Hippocampal formation (tissue), 2 donors: ENCODE results near the gene STK17B.
"Not testable (repeated sequence)": the region's sequence is repeated elsewhere in the genome, so short reads cannot be mapped to it uniquely, and the experiment has no call there.

ENCODE experiments used
- DNase-seq, 2 donors: peaks; one replicate each; lab custom pipeline; 2025; lab: John Stamatoyannopoulos, UW

STK17B gene

GRCh38 chr2:196171248-196171871 lies at the start of gene STK17B:
STK17B (minus strand) TSS chr2:196171578; CDS start chr2:196163383, 8,195 bp downstream.
- DNase-seq, result peak; percentile 80 to 85

DNA sequence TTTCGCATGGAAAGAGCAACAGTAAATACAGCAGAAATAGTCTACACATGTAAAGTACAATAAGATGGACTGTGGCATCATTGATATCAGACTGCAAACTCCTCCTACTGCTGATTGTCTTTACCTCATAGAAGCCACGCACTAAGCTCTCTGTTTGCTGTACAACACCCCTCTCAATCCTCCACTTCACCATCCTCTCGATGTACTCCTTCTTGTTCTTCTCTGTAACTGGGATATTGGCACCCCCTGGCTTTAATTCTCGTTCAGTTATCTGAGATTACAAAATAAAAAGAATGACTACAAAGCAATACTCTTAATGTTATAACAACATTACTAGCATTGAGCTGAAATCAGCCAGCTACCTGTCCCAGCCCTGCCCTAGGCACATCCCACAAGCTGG lies 49.3 kb upstream of the STK17B start:
- no peak for DNase-seq

- no peak for DNase-seq
Measured at GRCh38 chr2:196219671-196220070, 48.3 kb upstream of the STK17B start.

GRCh38 chr2:196218106-196218505 lies 46.7 kb upstream of the STK17B start:
- DNase-seq, result no peak

DNA sequence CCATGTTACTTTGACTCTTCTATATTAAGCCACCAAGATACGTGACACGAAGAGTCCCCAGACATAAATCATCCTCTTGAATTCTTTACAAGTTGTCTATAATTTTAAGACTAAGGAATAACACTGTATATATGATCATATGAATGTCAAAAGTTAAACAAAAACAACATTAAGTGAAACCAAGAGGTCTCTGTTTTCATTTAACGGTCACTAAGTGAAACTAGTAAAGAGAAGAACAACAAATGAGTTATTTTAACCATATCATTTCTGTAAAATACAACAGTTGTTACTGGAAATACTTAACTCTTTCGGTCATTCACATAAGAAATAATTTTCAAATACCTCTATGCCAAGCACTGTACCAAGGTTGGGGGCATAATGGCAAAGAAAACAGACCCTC lies 45.7 kb upstream of the STK17B start:
- DNase-seq, result no peak

DNA sequence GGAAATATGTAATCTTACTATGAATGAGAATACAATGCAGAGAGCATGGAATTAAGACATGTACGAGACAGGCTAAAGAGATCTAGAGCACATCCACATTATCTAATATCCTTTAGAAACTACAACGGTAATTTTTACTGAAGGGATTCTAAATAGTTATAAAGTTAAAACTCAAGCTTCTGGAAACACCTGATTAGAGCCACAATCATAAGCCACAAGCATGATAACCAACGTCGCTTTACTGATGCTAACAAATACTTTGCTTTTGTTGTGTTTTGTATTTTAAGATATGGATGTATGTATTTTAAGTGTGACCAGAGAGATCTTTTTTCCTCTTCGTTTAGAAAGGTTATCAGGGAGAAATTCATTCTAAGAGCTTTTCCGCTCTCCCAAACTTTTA lies 44.0 kb upstream of the STK17B start:
- no peak for DNase-seq

DNA sequence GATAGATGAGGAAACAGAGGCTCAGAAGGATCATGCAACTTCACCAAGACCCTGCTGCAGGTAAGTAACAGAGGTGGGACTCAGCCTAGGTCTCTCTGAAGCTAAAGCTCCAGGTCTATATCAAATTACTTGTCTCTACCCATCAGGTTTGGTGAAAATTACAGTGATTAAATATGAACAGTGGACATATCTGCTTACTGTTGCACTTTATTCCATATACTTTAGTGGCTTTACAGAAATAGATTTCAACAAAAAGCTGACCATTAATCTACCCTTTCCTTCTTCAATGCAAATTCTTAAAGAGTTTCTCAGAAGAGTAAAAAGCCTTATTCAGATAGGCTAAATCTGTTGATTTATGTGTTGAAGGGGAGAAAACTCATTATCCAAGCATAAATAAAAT lies 42.8 kb upstream of the STK17B start:
- no peak for DNase-seq

DNA sequence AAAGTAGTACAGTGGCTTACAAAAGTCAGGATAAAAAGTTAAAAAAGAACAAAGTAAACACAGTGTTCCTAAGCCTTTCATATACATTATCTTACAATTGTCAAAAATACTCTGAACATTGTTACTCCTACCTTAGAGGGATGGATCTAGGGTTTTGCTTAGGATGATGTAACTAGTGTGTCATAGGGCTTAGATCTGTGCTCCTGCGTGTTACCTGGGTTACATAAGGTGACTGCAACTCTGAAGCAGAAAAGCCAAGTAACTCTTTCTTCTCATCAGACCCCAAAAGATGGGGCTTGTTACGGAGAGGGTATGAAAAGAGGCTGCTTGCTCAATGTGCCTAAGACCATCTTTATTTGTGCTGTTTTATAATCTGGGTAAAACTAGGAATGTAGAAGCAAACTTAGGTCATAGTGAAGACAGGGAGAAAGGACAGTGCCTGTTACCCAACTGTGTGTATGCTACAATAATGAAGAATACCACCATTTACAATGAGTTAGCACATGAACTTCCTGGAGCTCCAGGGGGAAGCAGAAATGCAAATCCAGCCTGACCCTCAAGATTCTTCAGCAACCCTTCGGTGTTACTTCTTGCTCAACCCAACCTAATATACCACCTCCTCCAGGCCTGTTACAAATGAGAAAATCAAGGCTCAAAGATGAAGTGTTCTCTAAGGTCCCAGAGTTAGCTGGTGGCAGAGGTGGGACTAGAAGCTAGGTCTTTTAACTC lies 42.0 kb upstream of the STK17B start:
- no peak for DNase-seq

DNA sequence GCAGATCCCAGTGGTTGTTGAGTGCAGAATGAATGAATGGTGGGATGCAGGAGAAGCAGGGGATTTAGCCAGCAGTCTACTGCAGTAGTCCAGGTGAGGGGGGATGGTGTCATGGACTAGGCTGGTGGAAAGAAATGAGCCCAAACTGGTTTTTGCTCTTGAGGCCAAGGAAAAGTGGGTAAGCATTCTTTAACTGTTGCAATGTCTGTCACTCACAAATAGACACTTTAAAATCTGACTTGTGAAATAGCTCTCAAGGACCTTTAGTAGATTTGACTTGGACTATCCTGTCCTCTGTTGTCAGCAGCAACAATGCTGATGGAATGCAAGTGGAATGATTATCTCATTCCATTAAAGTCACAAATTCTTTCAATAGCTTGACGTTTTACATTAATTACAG lies 37.5 kb upstream of the STK17B start:
- no peak for DNase-seq

DNA sequence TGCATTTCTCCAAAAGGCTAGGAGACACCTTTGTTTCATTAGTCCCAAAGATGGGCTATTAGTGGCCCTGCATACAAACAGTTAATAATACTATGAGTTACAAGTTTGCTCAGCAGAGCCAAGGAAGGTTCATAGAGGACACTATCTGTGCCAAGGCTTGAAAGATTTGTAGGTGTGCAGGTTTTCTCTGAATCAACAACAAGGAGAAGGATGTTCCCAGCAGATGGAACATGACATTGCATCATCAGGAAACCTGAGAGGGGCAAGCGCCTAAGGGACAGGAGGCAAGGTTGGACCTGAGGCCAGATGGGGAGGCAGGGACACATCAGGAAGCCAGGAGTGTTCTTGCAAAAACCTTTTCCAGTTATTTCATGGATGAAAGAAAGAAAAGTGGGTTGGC lies 35.4 kb upstream of the STK17B start:
- DNase-seq, result no peak

- DNase-seq, result no peak
Measured at GRCh38 chr2:196205881-196206435, 34.6 kb upstream of the STK17B start.

DNA sequence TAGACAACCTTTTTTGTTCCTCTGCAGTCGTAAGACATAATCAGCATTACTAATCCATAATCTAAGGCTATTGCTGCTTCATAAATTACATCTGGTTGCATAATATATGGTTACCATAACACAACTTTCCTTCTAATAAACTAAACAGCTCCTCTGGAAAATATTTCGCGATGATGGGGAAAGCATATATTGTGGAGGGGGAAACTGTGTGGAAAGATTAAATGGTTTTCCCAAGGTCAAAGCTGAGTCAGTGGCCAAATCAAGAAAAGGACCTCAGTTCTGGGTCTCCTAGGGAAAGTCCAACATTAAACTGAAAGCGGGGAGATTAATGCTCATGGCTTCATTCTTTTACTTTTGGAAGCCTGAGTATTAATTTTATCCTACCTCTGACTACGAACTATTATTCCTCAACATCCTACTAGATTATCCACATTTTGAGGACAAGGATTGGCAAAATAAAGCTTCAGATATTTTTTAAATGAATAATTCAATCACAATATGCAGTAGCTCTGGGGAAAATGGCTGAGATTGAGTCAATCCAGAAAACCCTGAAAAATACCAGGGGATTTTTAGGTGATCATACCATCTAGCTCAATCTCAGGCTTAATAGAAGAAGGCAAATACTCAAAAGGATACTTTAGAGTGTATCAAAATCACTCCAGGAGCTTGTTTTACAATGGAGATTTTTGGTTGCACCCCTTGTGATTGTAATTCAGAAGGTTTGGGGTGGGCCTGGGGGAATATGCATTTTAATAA lies 33.8 kb upstream of the STK17B start:
- DNase-seq, result no peak

- DNase-seq, result no peak
Measured at GRCh38 chr2:196201229-196202009, 30.0 kb upstream of the STK17B start.

DNA sequence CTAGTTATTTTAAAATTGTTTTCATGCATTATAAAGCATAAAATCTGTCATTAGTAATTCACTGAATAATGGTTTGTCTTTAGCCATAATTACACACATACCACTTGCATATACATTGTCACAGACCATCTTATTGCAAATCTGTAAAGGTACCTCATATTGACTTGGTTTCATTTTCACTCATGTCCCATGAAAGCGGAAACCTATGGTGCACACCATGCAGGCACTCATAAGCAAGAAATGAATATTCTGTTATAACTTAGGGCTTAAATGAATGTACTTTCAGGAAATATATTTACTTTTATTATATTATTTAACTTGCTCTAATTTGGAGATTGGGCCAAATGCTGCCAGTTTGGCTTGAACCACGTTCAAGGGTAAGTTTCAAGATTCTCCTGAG lies 29.2 kb upstream of the STK17B start:
- DNase-seq, result no peak

DNA sequence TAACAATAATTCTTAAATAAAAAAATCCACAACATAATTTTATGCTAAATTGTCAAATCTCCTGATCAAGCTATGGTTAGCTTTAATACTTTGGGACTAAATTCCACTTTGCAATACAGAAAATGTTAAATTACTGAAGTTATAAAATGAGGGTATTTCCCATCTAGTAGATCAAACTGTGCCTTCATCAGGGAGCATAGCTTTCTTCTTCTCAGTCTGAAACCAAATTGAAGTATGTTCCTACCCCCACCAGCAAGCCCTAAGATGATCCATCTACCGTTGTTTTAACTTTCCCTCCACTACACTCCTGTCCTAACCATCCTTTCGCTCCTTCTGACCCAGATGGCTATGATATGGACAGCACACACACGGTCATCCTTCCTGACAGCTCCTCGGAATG lies 24.4 kb upstream of the STK17B start:
- DNase-seq, result no peak

DNA sequence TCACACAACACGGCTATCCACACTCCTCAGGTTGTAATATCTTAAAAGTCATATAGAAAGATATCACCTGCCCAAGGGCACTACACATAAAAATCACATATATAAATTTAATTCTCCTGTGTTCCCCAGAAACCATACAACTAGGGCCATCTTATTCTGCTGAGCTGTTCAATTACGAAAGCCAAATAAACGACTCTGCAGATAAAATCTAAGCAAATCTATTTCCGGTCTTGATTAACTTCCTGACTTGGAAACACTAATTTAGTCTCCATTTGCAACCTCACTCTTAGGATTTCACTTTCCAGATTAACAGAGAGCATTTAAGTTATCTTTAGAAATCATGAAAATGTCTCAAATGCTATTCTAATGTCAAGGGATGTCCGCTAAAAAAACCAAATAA lies 23.9 kb upstream of the STK17B start:
- no peak for DNase-seq

GRCh38 chr2:196191541-196191940 lies 20.2 kb upstream of the STK17B start:
- no peak for DNase-seq

- no peak for DNase-seq
Measured at GRCh38 chr2:196187898-196188458, 16.6 kb upstream of the STK17B start.

- DNase-seq, result not testable (repeated sequence)
Measured at GRCh38 chr2:196187175-196187700, 15.9 kb upstream of the STK17B start.

DNA sequence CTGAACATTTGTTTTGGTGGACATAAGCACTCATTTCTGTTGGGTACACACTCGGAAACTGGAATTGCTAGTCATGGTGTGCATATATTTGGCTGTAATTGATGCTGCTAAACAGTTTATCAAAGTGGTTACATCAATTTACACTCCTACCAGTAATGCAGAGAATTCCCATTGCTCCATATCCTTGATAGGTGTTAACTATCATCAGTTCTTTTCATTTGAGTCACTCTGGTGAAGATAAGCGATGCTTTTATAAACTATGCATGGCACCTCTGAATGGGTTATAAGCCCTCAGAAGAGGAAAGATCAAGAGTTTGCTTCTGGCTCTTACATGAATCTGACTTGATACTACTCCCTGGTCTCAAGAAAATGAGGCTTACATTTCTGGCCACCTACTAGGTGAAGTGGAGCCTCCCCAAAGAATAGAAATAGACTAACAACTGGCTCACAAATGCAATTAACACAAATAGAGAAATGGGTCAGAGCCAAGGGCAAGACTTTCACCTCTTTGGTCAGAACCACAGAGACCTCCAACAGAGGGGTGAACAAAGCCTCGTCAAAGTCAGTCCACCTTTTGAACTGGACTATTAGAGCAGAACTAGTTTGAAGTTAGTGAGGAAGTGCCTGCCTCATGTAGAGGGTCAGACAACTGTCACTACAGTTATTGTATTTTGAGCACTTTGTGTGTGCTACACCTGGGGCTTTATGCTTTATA lies 15.0 kb upstream of the STK17B start:
- DNase-seq, result no peak

- DNase-seq, result no peak
Measured at GRCh38 chr2:196184921-196185320, 13.5 kb upstream of the STK17B start.
